ENCODE measurements around the gene PRKCE. TPM values are rescaled to one million over a fixed set of nuclear protein-coding genes. Genes with fewer than 3 reads are reported as not detected.
"Not testable (repeated sequence)": the region's sequence is repeated elsewhere in the genome, so short reads cannot be mapped to it uniquely, and the experiment has no call there.

PRKCE gene
- total RNA-seq, 1 donor from 2014 or later: 6.9 TPM

DNA sequence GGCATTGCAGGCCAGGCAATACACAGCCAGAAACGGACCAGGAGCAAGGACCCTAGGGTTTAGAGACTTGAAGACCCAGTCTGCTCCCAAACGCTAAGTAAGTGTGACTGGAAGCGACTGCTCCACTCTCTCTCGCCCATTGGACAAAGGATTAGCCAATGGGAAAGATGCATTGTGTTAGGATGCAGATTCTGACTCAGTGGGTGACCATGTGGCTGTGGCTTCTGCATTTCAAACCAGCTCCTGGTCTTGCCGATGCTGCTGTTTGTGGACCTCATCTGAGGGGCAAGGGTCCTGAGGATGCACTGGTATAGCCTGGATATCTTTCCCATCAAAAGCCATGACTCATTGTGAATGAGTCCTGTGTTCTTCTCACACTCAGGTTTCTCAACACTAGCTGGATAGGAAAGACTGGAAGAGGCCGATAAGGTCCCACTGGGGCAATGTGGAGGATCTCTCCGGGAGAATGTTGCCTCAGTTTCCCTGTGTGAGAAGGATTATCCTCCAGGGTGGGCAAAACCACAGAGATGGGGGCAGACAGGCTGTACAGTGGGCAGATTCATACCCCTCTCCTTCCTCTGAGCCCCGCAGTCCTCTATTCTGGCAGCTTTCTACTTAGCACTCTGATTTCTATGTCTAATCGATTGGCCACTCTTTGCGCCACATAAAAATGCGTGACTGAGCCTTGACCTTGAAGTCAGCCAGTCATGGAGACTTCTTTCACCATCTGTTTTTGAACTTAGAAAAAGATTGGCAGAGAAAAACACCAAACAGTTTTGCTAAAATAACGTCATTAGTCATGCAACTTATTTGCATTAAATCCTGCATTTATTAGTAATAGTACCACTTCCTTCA, 257.1 kb downstream of the PRKCE start:
- DNase-seq (ENCODE audit: low read depth): no peak

DNA sequence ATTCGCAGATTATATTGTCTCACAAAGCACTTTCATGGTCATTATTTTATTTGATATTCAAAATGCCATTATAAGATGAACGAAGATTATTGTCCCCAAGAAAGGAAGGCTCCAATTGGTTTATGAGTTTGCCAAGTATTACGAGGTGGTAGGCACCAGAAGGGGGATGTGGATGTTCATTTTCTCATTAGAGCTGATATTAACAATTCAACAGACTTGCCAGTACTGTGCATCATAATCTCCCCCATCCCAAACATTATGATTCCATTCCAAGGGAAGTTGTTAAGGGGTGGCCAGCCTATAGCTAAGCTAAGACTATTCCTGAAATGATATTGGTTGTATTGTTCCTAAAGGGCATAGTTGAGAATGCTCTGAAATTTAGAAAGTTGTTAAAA, 257.7 kb downstream of the PRKCE start:
- DNase-seq (ENCODE audit: low read depth): no peak

DNA sequence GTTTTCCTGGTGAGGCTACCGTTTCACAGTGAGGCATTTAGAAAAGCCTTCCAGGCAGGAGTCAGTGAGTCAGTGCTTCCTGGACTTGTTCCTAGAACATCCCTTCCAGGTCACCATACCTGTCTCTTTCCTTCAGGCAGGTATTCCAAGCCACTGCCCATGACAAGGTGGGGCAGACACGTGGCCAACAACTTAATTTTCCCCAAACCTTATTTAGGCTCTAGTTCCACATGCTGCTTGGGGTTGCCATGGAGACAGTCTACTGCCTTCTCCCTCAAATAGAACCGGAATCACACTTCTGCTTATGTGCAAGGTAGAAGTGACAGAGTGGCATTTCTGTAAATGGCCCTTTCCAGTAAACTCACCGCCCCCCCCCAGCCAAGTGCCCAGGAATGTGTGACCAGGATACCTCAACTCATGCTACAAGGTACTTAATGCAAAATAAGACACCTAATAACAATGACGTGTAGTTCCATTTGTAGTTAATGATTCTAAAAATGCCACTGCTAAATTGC, 258.3 kb downstream of the PRKCE start:
- DNase-seq (ENCODE audit: low read depth): peak; percentile 90

DNA sequence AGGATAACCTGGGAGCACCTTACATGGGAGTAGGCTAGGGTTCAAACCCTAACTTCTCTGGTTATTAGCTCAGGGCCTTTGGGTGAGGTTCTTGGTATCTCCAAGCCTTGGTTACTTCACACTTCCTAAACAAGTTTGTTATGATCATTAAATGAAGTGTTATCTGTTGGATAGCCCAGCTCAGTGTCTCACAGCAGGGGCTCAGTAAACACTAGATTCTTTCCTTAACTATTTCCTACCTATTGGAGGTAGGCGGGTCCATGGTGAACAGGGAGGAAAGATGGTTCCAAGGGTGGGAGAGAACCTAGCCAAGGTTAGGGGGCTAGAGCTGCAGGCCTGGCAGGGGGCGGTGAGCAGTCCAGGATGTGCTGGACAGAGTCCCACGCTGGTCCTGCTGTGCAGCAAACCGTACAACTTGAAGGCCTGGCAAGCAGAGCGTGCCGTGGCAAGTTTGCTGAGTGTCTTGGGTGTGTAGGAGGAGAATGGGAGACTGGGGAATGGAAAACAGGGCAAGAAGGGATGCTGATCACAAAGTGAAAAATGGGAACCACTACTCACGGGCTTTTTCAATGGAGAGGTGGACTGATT, 259.1 kb downstream of the PRKCE start:
- DNase-seq (ENCODE audit: low read depth): no peak

DNA sequence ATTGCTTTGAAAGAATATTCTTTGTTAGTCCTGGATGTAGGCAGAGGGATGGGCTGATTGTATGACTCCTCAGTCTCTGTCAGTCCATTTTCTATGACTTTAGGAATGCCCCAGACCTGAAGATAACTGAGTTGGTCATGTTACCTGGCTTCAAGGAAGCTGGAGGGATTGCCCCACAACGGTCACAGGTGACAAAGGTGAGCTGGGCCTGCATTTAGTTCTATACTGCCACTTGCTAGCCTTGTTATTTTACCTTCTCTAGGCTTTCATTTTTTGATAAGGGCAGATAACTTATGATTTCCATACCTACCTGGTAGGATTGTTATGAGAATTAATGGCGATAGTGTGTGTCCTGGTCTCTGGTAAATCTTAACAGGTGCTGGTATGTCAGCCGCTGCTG, 260.1 kb downstream of the PRKCE start:
- DNase-seq (ENCODE audit: low read depth): no peak

DNA sequence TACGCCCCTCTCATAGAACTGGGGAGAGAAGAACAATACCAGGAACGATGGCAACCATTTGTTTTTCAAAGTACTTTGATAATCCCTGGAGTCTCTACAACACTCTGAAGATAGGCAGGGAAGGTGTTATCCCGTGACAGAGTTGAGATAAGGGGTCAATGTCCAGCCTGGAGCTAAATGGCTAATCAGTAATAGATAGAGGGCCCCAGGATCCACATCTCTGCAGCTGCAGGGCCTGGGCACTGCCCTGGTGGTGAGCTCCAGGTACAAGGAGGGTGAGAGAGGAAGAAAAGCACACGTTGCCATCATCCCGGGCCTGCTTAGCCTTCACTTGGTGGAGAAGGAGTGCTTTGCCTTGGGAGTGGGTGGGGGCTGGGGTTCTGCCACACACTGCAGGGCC, 260.6 kb downstream of the PRKCE start:
- no peak for DNase-seq (ENCODE audit: low read depth)

DNA sequence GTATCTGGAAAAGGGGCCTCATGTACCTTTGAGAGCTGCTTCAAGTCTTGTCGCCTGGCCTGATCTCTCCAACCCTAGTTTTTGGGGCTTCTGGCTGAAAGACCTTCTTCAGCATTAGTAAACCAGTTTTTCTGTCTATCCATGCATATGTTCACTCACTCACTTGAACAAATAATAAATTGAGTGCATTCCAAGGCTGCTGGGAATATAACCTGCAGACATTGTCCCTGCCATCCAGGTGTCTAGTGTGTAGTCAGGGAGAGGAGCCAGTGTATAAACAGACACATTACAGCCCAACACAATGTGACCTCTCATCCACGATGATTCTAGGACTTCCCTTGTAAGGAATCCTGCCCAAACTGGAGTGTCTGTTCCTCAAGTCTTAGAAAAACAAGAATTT, 262.1 kb downstream of the PRKCE start:
- no peak for DNase-seq (ENCODE audit: low read depth)

DNA sequence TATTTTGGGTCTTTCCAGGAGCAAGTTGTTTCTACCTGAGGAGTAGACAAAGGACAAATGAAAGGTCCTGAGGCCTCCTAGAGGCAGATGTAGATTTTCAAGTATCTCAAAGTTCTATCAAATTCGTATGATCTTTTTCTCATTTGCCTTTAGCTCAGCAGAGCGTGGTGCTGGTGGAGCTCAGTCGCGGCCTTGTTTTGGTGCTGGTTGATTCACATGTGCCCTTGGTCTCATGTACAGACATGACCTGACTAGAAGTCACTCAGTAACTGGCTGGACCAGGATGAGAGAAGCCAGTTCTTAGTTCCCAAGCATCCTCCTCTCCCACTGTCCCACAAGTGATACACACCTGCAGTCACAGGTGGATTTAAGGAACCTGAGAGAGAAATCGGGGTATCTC, 264.0 kb downstream of the PRKCE start:
- DNase-seq (ENCODE audit: low read depth): no peak

DNA sequence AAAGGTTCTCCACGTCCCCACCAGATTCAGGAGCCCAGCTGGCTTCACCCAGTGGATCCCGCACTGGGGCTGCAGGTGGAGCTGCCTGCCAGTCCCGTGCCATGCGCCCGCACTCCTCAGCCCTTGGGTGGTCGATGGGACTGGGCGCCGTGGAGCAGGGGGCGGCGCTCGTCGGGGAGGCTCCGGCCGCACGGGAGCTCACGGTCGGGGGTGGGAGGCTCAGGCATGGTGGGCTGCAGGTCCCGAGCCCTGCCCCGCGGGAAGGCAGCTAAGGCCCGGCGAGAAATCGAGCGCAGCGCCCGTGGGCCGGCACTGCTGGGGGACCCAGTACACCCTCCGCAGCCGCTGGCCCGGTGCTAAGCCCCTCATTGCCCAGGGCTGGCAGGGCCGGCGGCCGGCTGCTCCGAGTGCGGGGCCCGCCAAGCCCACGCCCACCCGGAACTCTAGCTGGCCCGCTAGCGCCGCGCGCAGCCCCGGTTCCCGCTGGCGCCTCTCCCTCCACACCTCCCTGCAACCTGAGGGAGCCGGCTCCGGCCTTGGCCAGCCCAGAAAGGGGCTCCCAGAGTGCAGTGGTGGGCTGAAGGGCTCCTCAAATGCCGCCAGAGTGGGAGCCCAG, 266.2 kb downstream of the PRKCE start:
- DNase-seq (ENCODE audit: low read depth): not testable (repeated sequence)

DNA sequence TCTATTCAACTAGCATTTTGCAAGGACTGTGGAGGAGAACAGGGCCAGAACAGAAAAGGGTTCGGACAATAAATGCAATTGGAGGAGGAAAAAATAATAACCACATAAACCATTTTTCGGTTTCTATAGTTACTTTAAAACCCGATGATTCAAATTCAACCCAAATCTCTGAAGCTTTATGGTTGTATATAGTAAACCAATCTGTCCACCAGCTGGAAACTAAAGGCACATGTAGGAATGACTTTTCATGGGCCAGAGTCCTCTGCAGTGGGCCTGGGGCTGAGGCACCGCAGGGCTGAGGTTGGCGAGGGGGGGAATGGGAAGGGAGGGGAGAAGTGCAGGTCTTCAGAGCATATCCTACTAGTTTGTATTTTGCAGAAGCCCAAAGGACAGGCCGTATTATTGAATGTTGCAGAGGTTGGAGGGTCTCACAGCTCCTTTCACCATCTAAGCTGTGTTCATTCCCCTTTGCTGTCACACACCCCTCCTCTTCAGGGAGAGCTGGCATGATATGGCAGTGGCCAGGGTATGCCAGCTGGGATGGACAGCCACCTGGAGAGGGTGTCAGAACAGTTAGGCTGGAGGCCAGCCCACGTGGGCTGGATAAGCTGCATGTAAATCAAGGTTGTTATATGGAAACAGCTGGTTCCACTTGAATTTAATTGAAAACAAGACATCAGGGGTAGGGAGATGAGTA, 267.1 kb downstream of the PRKCE start:
- no peak for DNase-seq (ENCODE audit: low read depth)

DNA sequence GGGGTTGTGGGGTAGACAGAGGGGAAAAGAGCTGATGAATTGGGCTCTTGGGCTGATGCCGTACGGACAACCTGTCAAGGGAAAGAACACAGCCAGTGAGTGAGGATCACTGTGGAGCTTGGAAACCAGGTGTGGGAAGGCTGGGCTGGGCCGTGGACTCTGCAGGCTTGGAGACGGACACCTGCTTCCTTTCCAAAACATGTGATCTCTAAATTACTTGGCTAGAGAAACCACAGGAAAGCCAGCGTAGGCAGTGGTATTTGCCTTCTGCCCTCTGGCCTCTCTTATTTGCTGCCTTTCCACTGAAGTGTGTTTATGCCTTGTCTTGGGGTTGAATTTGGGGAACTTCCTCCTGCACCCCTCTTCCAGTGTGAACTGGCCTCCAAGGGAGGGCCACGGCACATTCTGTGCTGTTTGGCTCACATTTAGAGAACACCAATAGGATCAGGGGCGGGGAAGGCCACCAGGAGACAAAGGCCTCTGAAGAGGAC, 267.7 kb downstream of the PRKCE start:
- DNase-seq (ENCODE audit: low read depth): no peak

DNA sequence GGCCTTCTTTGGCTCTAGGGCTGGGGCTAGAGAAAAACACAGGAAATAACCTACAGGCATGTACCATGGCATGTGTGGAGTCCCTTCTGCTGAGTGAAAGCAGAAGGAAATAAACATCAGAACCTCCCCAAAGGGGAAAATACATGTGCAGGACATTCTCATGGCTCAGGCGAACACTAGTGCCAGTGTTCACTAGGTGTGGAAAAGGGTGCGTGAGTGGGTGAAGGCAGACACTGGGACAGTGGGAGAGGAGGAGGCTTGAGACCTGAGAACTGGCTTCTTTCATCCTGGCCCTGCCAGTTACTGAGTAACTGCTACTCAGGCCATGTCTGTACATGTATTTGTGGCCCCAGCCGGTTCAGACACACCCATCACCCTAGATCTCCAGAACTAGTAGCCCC, 268.2 kb downstream of the PRKCE start:
- DNase-seq (ENCODE audit: low read depth): no peak

DNA sequence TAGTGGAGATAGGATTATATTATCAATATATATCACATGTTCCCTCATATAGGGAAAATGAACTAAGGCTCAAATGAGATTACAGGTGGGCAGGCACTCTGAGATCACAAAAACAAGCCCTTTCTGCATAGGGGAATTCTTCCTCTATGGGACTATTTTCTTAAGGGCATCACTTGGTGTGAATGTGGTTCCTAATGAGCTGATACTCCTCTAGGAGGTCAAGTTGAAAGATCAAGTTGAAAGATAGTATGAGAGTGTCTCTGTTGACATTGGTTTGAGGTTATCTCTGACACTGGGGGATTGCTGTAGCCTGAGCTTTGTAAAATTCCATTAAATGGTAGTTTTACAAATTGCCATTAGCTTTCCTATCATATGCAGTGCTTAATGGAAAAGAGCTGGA, 270.4 kb downstream of the PRKCE start:
- DNase-seq (ENCODE audit: low read depth): no peak

DNA sequence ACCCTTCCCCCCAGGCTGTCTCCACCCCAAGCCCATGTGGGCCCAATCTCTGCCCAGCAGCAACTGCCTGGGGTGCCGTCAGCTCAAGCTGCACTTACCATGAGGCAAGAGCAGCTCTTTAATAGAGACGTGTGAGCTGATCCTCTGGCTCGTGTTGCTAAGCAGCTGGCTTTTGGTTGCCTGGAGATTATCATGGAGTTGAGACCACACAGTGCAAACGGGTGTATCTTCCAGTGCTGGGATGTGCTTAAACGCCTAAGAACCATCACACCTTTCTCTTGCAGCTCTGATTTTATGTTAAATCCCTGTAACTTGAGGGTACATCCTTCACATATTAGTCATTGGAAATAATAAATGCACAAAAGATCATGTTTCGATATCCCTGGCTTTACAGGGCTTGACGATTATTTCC, 271.1 kb downstream of the PRKCE start:
- DNase-seq (ENCODE audit: low read depth): no peak

DNA sequence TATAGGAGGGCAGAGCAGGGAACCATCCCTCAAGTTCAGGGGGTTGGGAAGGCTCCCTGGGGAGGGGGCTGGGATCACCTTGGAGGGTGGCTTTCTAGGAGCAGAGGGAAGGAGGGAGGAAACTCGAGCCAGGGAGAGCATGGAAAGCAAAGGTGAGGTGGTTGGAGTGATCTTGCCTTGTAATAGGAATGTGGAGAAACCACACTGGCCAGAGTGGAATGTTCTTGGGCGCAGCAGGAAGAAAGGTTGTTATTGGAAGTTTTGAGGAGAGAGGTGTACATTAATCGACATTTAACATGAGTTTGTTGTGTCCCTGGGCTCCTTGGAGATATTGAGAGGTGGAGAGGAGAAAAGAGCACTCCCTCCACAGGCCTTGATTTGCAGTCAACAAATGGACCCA, 272.2 kb downstream of the PRKCE start:
- DNase-seq (ENCODE audit: low read depth): peak; percentile 76

DNA sequence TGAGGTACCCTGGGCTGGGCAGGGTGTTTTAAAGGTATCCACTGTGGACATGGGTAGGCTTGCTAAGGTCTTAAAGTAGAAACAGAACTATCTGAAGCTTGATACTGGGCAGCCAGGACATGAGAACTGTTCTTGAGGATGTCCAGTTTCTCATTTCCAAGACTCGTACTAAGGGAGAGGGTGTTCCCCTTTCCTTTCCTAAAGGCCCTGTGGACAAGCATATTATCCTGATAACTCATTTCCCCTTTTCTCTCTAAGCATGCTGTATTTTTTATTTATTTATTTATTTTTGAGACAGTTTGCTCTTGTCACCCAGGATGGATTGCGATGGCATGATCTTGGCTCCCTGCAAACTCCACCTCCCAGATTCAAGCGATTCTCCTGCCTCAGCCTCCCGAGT, 273.6 kb downstream of the PRKCE start:
- no peak for DNase-seq (ENCODE audit: low read depth)

DNA sequence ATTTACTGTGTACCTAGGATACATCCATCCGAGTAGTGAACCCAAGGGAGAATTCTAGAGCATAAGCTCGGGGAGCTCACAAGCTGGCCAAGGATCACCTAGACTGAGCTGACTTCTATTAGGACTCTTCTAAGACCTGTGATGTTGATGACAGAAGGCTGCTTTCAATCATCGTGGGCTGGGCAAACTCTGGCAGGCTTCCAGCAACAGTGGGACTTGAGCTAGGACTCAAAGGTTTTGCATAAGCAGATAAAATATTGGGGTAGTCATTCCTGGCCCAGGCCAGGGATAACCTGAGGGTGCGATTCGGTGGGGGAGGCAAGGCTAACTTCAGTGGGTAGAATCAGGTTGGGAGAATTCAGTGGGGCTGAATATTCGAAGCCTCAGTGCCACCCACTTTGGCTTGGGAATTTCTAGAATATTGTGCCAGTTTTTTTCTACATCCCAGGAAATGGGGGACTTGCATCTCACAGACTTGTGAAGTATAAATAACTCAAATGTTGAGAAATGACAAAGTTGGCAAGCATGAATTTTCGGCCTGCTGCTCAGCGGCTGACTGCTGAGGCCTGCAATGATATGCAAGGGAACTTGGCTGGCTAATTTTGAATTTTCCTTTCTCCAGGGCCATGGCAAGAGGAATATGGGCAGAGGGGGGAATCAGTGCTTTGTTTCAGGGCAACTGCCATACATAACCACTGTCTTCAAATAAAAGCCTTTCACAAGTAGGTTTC, 274.3 kb downstream of the PRKCE start:
- DNase-seq (ENCODE audit: low read depth): no peak

DNA sequence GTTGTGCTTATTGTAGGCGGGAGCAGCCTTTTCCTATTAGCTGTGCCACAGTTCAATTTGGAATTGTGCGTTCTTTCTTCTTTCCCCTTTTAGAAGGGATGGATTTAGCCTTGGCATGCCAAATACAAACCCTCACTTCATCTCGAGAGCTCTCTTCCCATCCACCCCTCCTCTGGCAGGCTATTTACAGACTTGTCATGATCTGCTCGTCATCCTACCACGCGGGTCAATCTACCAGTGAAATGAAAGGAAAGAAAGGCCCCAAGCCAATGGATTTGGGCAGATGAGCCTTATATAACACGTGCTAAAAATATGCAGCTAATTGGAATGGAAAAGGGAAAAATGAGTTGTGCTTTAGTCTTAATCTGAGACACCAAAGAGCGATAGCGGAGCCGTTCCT, 277.5 kb downstream of the PRKCE start:
- no peak for DNase-seq (ENCODE audit: low read depth)

DNA sequence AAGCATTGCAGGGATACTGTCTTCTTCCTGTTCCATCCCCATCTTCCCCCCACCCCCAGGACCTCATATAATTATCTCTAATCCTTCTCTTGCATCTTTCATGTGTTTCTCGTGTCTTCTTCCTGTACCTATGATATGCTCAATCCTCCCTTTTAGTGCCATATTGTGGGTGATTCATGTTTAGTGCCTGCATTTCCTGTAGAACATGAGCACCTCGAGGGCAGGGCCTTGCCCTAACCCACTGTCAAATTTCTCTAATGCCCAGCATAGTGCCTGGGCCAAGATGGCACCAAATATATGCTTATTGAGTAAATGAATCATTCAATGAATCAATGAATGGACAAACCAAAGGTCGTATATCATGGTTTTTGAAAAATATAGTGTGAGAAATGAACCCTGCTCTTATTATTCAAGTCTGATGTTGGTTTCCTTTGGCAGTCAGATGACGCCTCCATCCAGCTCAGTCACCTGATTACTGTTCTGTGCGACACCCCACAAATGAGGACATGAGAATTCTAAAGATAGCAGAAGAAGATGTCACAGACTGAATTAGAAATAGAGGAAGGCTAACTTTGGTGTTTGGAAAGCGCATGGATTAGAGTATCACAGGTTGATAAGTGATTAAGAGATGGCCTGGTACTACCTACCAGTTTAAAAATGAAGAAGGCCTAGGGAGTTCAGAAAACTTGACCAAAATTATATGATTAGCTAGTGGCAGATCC, 278.4 kb downstream of the PRKCE start:
- DNase-seq (ENCODE audit: low read depth): no peak

DNA sequence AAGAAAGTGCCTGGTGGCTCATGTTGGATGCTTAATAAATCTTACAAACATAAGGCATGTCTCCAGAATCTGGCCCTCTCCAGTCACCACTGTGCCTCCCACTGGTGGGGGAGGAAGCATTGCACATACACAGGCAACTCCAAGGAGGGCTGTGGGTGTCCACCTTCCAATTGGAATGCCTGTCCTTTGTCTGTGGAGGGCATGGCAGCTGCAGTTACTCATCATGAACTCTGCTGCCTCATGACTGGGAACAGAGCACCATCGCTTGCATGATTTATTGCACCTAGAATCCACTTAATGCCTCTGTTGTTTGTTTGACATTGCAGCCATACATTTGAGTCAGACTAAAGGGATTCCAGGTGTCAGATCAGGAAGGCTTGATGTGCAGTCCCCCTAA, 278.9 kb downstream of the PRKCE start:
- DNase-seq (ENCODE audit: low read depth): peak; percentile 76
